Measurements from ENCODE around the gene CTNNB1. TPM values are rescaled to one million over a fixed set of nuclear protein-coding genes. Genes with fewer than 3 reads are reported as not detected.

Gene CTNNB1
- total RNA-seq, 4 donors from 2014 or later, result 290 to 527 (median 414) TPM

DNA sequence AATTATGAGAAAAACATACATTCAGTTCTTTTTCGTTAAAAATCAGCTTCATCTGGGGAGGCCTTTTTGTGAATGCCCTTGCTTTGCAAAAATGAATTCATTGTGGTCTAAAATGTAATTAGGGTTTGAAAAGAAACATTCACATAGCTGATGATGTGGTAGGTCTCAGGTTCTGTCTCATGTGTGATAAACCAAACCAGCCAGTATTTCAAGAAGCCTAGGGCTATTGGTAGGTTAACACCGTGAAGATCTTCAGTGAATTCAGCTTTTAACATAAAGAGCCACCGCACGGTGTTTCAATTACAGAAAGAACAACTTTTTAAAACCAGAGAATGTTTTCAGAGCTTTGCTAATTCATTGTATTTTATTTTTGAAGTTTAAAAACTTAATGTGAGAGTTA lies 41.9 kb downstream of the CTNNB1 start:
- Histone ChIP-seq H3K36me3 (peaks cover 0 to 52% (median 21%) of the 10 kb centered on the region in 4 donors), H3K4me1 (no peaks in the 10 kb centered on the region), H3K4me3 (no peak overlapping the region), H3K9me3 (no peaks in the 10 kb centered on the region), H3K27ac (no peak overlapping the region), H3K27me3 (no peaks in the 10 kb centered on the region)
- in situ Hi-C loops (cut with MboI; ENCODE audit: low pct_ligation_motif_present in 1 of 4, low pct_unique_long_range_greater_than_20kb in 1 of 4, low sequenced_read_pairs in 3 of 4), result no loop called here
- peak in 1 of 3 donors; percentile 20 for TF ChIP-seq POLR2AphosphoS5 (IDR thresholded peaks at IDR 0.05)
- TF ChIP-seq EP300 (IDR thresholded peaks at IDR 0.05; ENCODE audit: low read depth), result no peak
- intact Hi-C loops (cut with DNase I; ENCODE audit: low total_unique reads), result no loop called here
- WGBS, 2 donors (ENCODE audit: low coverage in 1 of 2), result 92 to 95% methylated on average over 3 to 4 of the region's 4 CpGs
- DNase-seq, result no peak

DNA sequence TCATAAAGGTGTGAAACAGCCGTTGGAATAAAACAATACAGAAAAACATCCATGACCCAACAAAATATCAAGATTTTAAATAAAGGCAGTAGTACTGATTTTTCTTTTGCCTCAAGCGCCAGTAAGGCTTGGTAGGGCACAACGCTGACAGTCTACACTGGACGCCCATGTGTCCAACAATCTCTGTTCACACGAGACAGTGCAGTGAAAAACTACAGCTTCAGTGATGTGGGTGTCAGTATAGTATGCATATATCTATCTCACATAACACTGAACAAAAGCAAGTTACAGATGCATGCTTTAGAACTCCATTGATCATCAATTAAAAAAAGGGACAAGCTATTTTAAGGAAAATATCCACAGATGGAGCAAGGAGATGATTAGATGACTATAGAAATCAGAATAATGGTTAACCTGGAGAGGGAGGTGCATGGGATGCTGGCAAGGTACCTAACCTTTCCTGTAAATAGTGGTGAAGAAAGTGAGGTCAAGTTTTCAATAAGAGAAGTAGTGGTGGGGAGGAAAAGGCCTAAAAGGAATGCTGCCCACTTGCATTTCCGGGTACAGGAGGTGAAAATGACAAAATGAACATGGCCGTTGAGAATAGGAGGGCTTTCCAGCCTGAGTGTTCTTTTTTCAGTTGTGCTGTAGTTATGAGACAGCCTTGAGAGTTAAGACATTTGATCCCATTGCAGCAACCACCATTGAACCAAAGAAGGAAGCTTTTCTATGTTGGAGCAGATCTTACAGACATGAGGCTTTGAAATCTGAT lies 42.7 kb downstream of the CTNNB1 start:
- in situ Hi-C loops (cut with MboI; ENCODE audit: low pct_ligation_motif_present in 1 of 4, low pct_unique_long_range_greater_than_20kb in 1 of 4, low sequenced_read_pairs in 3 of 4) (no loop called here), intact Hi-C loops (cut with DNase I; ENCODE audit: low total_unique reads) (no loop called here)
- no peak overlapping the region for H3K27ac ChIP-seq
- no peaks in the 10 kb centered on the region for H3K27me3 ChIP-seq
- no peaks in the 10 kb centered on the region for H3K9me3 ChIP-seq
- DNase-seq, result no peak
- H3K36me3 ChIP-seq, result peaks cover 0 to 44% (median 17%) of the 10 kb centered on the region in 4 donors
- no peak for TF ChIP-seq POLR2A (IDR thresholded peaks at IDR 0.05)
- TF ChIP-seq POLR2AphosphoS5 (IDR thresholded peaks at IDR 0.05), result peak in 1 of 3 donors; percentile 3
- no peaks in the 10 kb centered on the region for H3K4me1 ChIP-seq
- no peak overlapping the region for H3K4me3 ChIP-seq
- WGBS, 2 donors (ENCODE audit: low coverage in 1 of 2), result 88 to 89% methylated on average over 6 to 7 of the region's 7 CpGs

DNA sequence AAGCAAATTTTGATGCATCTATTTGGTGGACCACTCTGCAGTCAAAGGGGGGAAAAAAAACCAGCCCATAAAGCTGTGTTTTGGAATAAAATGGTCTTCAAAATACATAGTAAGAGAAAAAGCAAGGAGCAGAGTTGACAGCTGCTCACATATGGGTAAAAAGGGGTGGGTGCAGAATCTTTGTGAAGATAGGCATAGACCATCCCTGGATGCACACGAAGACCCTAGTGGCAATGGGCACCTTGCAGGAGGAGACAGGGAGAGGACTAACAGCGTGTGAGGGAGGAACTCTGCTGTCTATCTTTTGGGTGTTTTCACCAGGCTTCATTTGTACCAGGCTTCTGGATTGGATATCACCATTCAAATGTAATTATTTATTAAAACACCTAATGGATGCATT lies 43.9 kb downstream of the CTNNB1 start:
- in situ Hi-C loops (cut with MboI; ENCODE audit: low pct_ligation_motif_present in 1 of 4, low pct_unique_long_range_greater_than_20kb in 1 of 4, low sequenced_read_pairs in 3 of 4) (no loop called here), intact Hi-C loops (cut with DNase I; ENCODE audit: low total_unique reads) (no loop called here)
- TF ChIP-seq POLR2A (IDR thresholded peaks at IDR 0.05), result no peak
- TF ChIP-seq POLR2AphosphoS5 (IDR thresholded peaks at IDR 0.05), result no peak
- TF ChIP-seq EP300 (IDR thresholded peaks at IDR 0.05; ENCODE audit: low read depth), result no peak
- TF ChIP-seq, protein P1, sequence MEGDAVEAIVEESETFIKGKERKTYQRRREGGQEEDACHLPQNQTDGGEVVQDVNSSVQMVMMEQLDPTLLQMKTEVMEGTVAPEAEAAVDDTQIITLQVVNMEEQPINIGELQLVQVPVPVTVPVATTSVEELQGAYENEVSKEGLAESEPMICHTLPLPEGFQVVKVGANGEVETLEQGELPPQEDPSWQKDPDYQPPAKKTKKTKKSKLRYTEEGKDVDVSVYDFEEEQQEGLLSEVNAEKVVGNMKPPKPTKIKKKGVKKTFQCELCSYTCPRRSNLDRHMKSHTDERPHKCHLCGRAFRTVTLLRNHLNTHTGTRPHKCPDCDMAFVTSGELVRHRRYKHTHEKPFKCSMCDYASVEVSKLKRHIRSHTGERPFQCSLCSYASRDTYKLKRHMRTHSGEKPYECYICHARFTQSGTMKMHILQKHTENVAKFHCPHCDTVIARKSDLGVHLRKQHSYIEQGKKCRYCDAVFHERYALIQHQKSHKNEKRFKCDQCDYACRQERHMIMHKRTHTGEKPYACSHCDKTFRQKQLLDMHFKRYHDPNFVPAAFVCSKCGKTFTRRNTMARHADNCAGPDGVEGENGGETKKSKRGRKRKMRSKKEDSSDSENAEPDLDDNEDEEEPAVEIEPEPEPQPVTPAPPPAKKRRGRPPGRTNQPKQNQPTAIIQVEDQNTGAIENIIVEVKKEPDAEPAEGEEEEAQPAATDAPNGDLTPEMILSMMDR (IDR thresholded peaks at IDR 0.05), result no peak
- no peaks in the 10 kb centered on the region for H3K4me1 ChIP-seq
- no peak for DNase-seq
- H3K27me3 ChIP-seq, result no peaks in the 10 kb centered on the region
- peaks cover 0 to 32% (median 11%) of the 10 kb centered on the region in 4 donors for H3K36me3 ChIP-seq
- H3K4me3 ChIP-seq, result no peak overlapping the region
- H3K27ac ChIP-seq, result no peak overlapping the region
- H3K9me3 ChIP-seq, result no peaks in the 10 kb centered on the region
- WGBS, 2 donors (ENCODE audit: low coverage in 1 of 2), result 69 to 85% methylated on average over 2 of the region's 2 CpGs

DNA sequence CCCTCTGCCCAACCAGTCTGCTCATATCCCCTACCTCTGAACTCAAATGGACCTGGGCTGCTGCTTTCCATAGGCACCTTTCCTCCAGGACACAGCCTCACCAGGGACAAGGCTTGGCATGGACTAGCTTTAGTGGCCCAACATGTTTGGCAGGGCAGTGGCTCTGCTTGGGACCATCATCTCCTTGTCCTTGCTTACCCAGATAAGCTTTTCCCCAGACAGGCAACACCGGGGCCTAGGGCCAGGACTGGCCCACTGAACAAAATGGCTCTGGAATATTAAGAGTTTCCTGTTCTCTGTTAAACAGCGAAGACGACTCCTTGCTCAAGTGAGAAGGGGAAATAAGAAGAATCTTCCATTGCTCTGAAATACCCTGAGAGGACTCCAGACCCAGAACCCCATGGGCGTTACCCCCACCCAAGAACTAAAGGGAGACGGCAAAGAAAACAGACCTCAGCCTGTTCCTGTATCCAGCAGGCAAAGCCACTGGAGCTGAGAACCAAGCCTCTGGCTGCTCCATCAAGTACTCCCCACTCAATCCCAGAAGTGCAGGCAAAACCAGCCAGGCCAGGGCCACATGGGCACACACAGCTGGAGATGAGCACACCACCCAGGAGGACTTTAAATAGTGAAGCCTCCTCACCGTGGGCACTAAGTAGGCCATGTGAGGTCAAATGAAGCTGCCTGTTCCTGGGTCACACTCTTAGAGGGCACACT lies 45.5 kb downstream of the CTNNB1 start:
- DNase-seq, result no peak
- Histone ChIP-seq H3K27ac (no peak overlapping the region), H3K4me3 (no peak overlapping the region), H3K36me3 (peaks cover 0 to 18% (median 5%) of the 10 kb centered on the region in 4 donors), H3K27me3 (no peaks in the 10 kb centered on the region), H3K9me3 (no peaks in the 10 kb centered on the region), H3K4me1 (no peaks in the 10 kb centered on the region)
- TF ChIP-seq EP300 (IDR thresholded peaks at IDR 0.05; ENCODE audit: low read depth) (no peak), POLR2A (IDR thresholded peaks at IDR 0.05) (no peak), POLR2AphosphoS5 (IDR thresholded peaks at IDR 0.05) (no peak)
- TF ChIP-seq, protein P1 (IDR thresholded peaks at IDR 0.05), result no peak
- 77% methylated on average over 6 of the region's 6 CpGs; no CpG with 5 or more reads in 1 of the 2 donors for WGBS, 2 donors (ENCODE audit: low coverage in 1 of 2)
- intact Hi-C loops (cut with DNase I; ENCODE audit: low total_unique reads) (no loop called here), in situ Hi-C loops (cut with MboI; ENCODE audit: low pct_ligation_motif_present in 1 of 4, low pct_unique_long_range_greater_than_20kb in 1 of 4, low sequenced_read_pairs in 3 of 4) (no loop called here)

Data from transverse colon (tissue), 4 donors.